Bone marrow (tissue), 2 donors: ENCODE results near the gene ABHD4.
"Not testable (repeated sequence)": the region's sequence is repeated elsewhere in the genome, so short reads cannot be mapped to it uniquely, and the experiment has no call there.

Experiments used
- DNase-seq, 2 donors: peaks; one replicate each; lab custom pipeline; 2025; lab: John Stamatoyannopoulos, UW

ABHD4 gene

DNA sequence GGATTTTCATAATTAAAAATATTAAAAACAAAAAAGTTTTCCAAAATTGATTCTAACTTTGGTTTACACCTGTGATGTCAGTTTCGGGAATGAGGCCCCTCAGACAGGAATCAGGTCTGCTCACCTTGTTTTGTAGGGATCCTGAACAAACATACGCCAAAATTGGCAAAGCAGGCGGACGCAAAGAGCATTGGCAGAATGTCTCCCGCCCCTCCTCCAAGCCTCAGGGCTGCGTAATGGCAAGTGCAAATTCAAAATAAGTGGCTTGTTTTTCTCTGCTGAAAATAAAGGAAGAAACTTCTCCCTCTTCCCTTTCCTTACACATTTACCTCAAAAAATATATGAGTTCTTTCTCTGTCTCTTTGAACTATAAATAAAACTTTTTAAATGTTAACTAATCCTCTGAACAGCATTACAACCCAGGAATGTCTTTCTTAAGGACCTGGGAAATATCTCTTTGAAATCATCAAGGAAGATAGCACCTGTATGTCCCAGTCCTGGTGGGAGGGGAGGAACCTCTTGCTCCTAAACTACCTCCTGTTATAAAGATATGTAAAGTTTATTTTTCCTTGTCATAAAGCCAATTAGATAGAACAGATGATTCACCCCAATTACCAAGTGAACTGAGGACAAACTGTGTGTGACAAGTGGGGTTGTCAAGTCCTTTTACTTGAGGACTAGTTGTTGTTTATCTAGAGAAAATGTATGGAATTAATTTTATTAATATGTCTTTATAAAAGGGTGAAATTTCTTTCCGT, 29.6 kb downstream of the ABHD4 start:
- no peak for DNase-seq

DNA sequence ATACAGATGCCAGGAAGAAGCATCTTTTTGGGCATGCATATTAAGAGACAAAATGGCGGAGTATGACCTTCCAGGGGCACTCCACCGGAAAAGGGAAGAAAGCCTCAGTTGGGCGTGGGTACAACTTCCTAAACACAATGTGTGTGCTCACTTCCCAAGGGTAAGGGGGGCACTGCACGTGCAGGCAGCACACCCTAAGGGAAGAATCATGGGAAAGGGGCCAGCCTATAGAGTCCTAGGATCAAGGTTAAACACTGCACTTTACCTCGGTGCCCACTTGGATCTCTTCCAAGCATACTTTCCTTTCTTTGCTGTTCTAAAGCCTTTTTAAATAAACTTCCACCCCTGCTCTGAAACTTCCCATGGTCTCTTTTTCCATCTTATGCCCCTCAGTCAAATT, 31.3 kb downstream of the ABHD4 start:
- DNase-seq = no peak

DNA sequence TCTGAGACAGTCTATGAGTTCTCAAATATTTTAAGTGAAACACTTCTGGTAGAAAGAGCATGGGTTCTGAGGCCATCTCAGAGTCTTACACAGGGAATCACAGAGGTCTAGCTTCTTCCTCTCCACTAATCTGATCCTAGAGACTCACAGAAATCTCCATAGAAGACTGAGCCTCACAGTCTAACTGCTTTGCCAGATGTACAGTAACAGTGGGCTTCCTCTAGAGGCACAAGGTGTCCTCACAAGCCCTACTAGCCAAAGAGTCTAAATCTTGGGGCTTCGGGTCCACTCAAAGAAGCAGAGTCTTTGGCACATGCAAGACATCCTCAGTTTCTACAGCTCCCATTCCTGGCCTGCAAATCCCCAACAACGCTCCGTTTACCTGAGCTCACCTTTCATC, 32.0 kb downstream of the ABHD4 start:
- DNase-seq = no peak

DNA sequence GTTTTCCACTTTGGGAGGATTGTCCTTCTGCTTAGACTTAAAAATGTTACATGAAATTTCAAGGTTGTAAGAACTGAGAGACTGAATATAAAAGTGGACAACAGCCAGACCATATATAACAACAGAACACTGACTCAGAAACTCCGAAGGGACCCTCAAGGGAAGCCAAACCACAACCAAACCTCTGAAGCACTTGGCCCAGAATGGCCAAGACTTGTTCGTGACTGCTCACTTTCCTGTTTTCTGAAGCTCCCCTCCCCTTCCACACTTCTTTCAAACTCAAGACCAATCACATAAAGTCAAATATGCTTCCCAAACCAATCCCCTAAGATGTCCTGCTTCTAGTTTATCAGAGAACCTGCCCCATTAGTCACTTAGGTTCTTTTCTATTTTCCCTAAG, 32.4 kb downstream of the ABHD4 start:
- DNase-seq = no peak

DNA sequence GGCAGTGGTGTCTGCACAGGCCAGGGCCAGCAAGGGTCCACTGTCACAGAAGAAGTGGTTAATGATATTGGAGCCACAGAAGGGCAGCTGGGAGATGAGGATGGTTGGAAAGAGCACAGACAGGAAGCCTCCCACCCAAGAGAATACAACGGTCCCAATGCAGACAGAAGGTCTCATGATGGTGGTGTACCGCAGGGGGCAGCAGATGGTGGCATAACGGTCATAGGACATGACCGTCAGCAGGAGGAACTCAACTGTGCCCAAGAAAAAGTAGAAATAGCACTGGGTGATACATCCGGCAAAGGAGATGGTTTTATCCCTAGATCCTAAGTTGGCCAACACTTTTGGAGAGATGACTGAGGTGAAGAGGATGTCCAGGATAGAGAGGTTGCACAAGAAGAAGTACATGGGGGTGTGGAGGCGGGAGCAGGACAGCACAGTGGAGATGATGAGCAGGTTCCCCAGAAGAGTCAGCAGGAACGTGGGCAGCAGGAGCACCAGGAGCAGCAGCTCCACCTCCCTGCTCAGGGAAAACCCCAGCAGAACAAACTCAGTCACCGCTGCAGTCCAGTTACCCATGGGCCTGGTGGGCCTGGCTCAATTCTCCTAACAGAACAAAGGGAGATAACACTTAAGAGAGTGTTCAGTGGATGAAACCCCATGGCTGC, 36.3 kb downstream of the ABHD4 start:
- DNase-seq = no peak

GRCh38 chr14:22635980-22636379, 37.9 kb downstream of the ABHD4 start:
- not testable (repeated sequence) for DNase-seq

GRCh38 chr14:22640192-22640591, 42.1 kb downstream of the ABHD4 start:
- DNase-seq = no peak

DNA sequence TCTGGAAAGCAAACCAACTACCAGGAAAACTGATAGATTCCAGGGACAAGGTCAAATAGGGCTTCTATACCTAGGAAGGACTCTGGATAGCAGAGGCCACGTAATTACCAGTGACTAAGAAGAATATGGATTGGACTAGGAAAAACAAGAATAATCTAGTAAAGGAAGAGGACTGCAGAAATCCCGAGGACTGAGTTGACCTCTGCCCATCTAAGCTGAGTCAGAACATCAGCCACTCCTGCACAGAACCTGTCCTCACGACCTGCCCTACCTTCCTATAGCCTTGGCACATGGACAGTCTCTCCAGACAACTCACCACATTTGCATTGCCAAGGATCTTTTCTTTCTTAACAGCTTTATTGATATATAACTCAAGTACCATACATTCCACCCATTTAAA, 43.7 kb downstream of the ABHD4 start:
- no peak for DNase-seq

DNA sequence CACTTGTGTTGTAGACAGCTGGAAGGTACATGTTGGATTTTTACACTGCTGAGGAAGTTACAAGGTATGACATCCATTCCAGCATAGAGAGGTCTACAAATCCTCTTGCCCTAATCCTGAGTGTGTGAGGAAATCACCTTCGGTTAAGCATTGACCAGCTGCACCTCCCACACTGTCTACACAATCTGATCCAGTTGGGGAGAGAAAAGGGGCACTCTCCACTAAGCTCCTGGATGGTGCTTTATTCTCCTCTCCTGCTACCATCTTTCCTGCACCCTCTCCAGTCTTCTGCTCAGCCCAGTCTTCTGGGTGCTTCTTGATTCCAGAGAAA, 46.2 kb downstream of the ABHD4 start, which contains the start of gene OR6J1:
Gene OR6J1 (minus strand): TSS at position 48 of the 331 bp plus-strand sequence. CDS start 9,541 bp downstream, outside the sequence.
- no peak for DNase-seq

DNA sequence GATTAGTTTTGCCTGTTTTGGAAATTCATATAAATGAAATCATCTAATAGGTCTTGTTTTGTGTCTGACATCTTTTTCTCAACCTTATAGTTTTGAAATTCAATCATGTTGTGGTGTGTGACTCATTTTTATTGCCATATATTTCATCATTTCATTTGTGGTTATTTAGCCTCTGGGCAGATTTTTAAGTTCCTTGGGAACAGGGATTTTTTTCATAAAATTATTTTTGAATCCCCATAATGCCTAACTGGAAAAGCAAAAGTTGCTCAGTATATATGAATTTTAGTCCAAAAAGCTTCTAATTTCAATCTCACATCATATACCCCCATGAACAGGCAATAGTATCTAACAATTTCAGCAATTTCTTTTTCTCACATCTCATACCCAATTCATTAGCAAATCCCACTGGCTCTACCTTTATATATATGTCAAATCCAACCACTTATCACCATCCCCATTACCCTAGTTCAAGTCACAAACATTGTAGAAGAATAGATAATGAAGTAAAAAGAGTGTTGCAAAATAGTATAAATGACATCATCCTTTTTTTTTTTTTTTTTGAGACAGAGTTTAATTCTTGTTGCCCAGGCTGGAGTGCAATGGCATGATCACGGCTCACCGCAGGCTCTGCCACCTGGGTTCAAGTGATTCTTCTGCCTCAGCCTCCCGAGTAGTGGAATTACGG, 48.6 kb downstream of the ABHD4 start:
- no peak for DNase-seq

DNA sequence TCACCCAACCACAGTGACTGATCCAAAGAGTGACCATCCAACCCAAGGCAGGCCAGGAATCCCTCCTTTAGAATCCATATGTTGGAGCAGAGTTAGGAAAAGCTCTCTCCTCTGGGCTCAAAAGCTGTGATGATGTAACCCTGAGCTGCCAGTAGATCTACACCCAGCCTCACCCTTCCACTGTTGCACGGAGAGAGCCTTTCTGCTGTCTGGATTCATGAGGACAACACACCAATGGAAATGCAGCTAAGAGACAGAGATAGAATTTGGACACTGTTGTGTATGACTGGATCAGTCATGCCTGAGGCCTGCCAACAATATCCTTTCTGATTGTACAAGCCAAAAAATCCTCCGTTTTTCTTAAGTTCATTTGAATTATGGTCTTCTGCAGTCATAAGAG, 50.4 kb downstream of the ABHD4 start:
- DNase-seq = no peak

DNA sequence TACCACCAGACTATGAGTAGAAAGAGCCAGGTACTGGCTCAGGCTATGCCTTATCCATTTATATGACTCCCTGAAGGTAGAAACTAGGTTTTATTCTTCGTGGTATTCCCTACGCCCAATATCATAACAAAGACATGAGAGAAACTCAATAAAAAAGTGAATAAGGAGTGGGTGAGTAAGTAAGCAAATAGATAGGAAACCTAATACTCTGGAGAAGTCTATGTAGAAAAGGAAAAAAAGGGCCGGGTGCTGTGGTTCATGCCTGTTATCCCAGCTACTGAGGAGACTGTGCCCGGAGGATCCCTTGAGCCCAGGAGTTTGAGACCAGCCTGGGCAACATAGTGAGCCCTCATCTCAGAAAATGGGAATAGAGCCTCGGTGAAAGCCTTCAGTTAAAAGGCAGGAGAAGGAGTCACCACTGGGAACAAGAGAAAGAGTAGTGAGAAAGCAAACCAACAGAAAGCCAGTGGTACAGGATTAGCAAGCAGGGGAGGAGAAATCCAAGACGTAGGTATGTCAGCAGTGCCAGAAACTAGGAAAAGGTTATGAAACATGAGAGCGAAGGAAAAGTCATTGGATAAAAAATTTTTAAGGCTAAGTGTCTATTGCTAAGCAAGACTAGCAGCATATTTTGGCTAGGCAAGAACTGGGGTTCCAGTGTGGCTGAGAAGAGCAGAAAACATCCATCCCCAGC, 52.1 kb downstream of the ABHD4 start:
- no peak for DNase-seq

- DNase-seq = no peak
Measured at GRCh38 chr14:22650960-22651521, 52.9 kb downstream of the ABHD4 start.

DNA sequence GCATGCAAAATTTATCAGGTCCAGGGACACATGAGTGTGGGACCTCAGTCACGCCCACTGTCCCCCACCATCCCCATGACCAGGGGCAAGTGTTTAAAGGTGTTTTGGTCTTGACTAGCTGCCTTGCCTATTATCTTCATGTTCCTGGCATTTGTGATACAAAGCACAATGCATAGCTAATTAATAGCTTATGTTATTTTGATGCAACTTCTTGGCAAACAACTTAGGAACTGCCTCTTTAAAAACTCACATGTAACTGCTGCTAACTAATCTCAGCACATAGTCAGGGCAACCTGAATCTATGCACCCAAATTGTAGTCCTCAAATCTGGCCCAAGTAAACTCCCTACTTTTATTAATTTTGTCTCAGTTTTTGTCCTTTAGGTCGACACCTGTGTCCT, 53.5 kb downstream of the ABHD4 start:
- DNase-seq = no peak

DNA sequence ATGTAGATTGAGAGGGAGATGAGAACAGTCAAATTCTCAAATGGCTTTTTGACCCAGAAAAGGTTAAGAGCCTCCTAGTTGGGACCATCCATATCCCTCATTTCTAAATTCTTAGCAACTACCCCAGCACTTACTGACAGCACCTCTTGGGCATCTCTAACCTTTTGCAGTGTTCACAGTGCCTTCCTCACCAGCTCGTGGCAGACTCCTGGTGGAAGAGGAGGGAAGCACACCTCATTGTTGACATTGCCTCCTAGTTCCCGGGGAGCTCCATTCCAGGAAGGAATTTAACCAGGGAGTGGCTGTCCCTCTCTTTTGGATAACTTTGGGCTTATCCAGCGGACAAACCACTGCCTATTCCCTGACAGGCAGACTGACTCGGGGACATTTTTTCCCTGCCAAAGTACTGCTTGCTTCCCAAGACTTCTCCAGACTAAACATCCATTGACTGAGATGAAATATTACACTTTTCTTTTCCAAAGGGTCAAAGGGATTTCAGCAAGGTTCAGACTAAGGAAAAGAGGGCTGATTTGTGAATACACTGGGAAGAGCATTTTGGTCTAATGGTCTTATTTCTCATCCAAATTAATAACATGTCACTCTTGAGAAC, 55.0 kb downstream of the ABHD4 start:
- DNase-seq = peak in 1 of 2 donors; percentile 25

DNA sequence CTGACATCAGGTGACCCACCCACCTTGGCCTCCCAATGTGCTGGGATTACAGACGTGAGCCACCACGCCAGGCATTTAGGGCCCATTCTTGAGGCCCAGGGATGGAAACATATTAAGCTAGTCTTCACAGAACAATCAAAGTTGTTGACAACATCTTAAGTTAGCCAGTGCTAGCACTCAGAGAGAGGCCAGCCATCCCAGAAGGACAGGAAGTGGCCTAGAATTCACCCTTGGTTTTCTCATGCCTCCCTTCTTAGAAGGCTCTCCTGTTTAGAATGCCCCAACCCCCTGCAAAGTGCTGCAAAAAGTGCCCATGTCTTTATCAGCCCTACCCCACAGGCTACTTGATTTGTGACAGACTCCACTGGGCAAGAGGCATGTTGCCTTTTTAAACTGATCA, 58.1 kb downstream of the ABHD4 start:
- DNase-seq = no peak

DNA sequence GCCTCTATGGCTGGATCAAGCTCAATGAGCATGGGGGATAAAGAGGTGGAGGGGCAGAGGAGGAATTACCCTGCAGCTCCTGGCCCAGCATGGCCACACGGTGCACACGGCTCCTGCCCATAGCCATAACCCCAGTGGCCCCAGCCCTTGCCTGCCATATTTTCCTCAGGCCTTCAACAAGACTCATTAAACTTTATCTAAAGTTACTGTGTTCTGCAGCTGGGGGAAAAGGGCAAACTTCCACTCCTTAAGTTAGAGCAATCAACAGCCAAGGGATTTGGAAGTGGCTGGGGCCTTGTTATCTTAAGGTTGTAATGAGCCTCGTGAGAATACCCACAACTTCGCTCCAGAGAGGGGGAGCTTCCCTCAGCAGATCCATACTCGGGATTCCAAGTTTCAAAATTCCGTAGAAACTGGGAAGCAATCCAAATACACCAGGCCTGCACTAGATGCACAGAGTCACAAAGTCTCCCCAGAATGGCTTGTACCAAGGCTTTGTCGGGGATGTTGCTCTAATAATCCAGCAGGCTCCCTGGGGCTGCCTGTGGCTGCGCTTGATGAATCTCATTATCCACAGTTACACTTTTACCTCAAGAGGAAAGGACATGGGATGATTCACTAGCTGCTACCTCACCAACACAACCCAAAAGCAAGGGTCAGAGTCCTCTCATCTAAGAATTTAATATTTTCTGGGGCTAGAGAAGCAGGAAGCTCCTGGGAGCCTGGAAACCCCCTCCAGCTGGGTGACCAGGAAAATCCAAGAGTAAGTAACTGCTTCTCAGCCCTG, 59.0 kb downstream of the ABHD4 start:
- DNase-seq = no peak

- no peak for DNase-seq
Measured at GRCh38 chr14:22657861-22658260, 59.8 kb downstream of the ABHD4 start.

DNA sequence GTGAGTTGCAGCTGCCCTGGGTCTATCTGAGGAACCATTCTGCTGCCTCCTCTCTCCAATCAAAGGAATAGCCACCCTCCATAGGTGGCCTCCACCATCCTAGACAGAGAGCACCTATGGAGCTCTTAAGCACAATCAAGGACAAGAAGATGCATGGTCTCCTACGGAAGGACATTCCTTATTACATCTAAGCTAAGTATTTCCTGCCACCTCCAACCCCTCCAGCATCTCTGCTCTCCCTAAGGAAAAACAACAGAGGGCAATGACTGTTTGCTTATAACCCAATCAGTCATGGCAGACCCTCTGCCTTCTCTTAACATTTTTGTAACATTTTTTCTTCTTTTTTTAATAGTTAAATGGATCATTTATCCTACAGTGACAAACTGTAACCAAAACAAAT, 60.8 kb downstream of the ABHD4 start:
- no peak for DNase-seq

GRCh38 chr14:22660654-22661053, 62.6 kb downstream of the ABHD4 start:
- no peak for DNase-seq
